ENCODE results near the gene ANKH.

DNA sequence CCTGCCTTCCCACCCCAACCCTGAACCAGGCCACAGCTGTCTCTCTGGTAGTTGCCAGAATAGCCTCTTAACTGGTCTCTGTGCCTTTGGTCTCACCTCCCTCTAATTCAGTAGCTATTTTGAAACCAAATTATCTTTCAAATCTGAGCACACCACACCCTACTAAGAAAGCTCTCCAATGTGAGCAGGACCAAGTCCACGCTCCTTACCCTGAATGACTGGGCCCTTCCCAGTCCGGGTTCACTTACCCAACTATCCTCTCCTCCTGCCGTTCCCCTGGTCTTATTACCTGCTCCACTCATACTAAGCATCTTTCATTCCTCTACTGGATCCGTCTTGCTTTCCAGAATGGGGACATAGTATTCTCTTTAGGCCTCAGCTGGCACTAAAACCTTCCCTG lies 16.8 kb downstream of the ANKH start:
- TF ChIP-seq, protein P1, sequence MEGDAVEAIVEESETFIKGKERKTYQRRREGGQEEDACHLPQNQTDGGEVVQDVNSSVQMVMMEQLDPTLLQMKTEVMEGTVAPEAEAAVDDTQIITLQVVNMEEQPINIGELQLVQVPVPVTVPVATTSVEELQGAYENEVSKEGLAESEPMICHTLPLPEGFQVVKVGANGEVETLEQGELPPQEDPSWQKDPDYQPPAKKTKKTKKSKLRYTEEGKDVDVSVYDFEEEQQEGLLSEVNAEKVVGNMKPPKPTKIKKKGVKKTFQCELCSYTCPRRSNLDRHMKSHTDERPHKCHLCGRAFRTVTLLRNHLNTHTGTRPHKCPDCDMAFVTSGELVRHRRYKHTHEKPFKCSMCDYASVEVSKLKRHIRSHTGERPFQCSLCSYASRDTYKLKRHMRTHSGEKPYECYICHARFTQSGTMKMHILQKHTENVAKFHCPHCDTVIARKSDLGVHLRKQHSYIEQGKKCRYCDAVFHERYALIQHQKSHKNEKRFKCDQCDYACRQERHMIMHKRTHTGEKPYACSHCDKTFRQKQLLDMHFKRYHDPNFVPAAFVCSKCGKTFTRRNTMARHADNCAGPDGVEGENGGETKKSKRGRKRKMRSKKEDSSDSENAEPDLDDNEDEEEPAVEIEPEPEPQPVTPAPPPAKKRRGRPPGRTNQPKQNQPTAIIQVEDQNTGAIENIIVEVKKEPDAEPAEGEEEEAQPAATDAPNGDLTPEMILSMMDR (IDR thresholded peaks at IDR 0.05) = no peak
- TF ChIP-seq POLR2A (IDR thresholded peaks at IDR 0.05) = no peak
